GM12872 (cell line): ENCODE data around the gene JARID2.

Experiments used
- CTCF ChIP-seq: IDR thresholded peaks from 3 replicates; pipeline ENCODE4 v1.5.1; 2011; ENCODE audit warnings: low read depth, mild to moderate bottlenecking, low read length, moderate library complexity; ENCODE audit not compliant: insufficient read depth

Gene JARID2

GRCh38 chr6:15516923-15517560 is 271.2 kb downstream of the JARID2 start:
- no peak for TF ChIP-seq CTCF

GRCh38 chr6:15517600-15517999 is 271.7 kb downstream of the JARID2 start:
- no peak for TF ChIP-seq CTCF

GRCh38 chr6:15518057-15518456 is 272.2 kb downstream of the JARID2 start:
- TF ChIP-seq CTCF = no peak

- no peak for TF ChIP-seq CTCF
Measured at GRCh38 chr6:15518878-15519277, 273.0 kb downstream of the JARID2 start.

GRCh38 chr6:15519681-15520080 is 273.8 kb downstream of the JARID2 start:
- TF ChIP-seq CTCF = no peak

GRCh38 chr6:15520626-15521203 is 274.8 kb downstream of the JARID2 start:
- no peak for TF ChIP-seq CTCF

GRCh38 chr6:15521582-15521981 is 275.7 kb downstream of the JARID2 start:
- no peak for TF ChIP-seq CTCF
